HG03354 (cell line): ENCODE results near the gene CELF4.

Source experiments
- ATAC-seq: cut with Tn5 transposase; IDR thresholded peaks from one replicate; pipeline ENCODE4 v1.9.1; 2021; ENCODE audit warnings: mild to moderate bottlenecking; ENCODE audit not compliant: unreplicated experiment, poor library complexity, severe bottlenecking

CELF4 gene

GRCh38 chr18:37430357-37431076 lies 135.1 kb downstream of the CELF4 start:
- no peak for ATAC-seq

GRCh38 chr18:37429791-37430190 lies 135.8 kb downstream of the CELF4 start:
- ATAC-seq, result no peak

- ATAC-seq, result no peak
These were observed 137.2 kb downstream of the CELF4 start for GRCh38 chr18:37428288-37428974.

- no peak for ATAC-seq
These were observed 139.0 kb downstream of the CELF4 start for GRCh38 chr18:37426586-37426985.

GRCh38 chr18:37425222-37425621 lies 140.4 kb downstream of the CELF4 start:
- ATAC-seq, result no peak

- ATAC-seq, result no peak
These were observed 141.1 kb downstream of the CELF4 start for GRCh38 chr18:37424507-37424906.

- ATAC-seq, result no peak
These were observed 143.0 kb downstream of the CELF4 start for GRCh38 chr18:37422596-37422995.

- ATAC-seq, result no peak
These were observed 143.5 kb downstream of the CELF4 start for GRCh38 chr18:37422116-37422515.

- ATAC-seq, result no peak
These were observed 144.1 kb downstream of the CELF4 start for GRCh38 chr18:37421341-37422077.

GRCh38 chr18:37420315-37420880 lies 145.2 kb downstream of the CELF4 start:
- no peak for ATAC-seq

GRCh38 chr18:37419866-37420265 lies 145.7 kb downstream of the CELF4 start:
- no peak for ATAC-seq

GRCh38 chr18:37419315-37419714 lies 146.3 kb downstream of the CELF4 start:
- no peak for ATAC-seq

- ATAC-seq, result no peak
These were observed 150.8 kb downstream of the CELF4 start for GRCh38 chr18:37414816-37415215.

GRCh38 chr18:37412829-37413228 lies 152.8 kb downstream of the CELF4 start:
- no peak for ATAC-seq

GRCh38 chr18:37412333-37412732 lies 153.3 kb downstream of the CELF4 start:
- no peak for ATAC-seq

- no peak for ATAC-seq
These were observed 155.7 kb downstream of the CELF4 start for GRCh38 chr18:37409878-37410277.

GRCh38 chr18:37408676-37409265 lies 156.8 kb downstream of the CELF4 start:
- no peak for ATAC-seq

GRCh38 chr18:37407571-37407970 lies 158.0 kb downstream of the CELF4 start:
- no peak for ATAC-seq

- ATAC-seq, result no peak
These were observed 159.8 kb downstream of the CELF4 start for GRCh38 chr18:37405772-37406171.

- no peak for ATAC-seq
These were observed 160.4 kb downstream of the CELF4 start for GRCh38 chr18:37405229-37405628.
